GM19438 (cell line): ENCODE measurements around the gene ITGAV.

ENCODE experiments used
- ATAC-seq: cut with Tn5 transposase; IDR thresholded peaks from one replicate; pipeline ENCODE4 v1.9.1; 2021; ENCODE audit warnings: low read depth; ENCODE audit not compliant: unreplicated experiment

Gene ITGAV

DNA sequence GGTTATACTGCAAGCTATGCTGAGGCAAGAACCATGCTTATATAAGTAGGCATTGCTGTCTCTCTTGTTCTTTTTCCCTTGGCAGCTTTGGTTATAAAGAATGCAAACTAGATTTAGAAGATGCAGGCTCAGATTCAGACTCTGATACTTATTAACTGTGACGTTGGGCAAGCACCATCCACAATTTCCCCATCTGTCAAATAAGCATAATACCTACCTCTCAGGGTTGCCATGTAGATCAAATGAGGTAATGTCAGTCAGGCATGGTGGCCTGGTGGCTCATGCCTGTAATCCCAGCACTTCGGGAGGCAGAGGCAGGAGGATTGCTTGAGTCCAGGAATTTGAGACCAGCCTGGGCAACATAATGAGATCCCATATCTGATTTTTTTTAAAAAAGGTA is 21.7 kb downstream of the ITGAV start:
- ATAC-seq, result no peak

DNA sequence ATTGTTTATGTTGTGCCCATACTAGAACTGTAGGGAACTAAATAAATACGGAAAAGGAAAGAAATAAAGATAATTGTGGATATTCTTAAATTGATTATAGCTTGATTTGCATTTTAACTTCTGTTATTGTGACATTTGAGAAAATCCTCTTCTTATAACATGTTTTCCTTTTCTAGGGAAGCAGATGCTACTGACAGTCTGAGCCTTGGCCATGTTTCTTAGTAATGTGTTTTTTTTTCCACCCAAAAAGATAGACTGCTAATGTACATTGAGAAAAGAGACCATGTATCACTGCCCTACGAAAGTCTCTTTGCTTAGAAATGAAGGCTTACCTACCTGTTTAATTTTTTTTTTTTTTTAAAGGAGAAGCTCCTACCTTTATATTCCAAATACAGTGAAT is 22.2 kb downstream of the ITGAV start:
- no peak for ATAC-seq

DNA sequence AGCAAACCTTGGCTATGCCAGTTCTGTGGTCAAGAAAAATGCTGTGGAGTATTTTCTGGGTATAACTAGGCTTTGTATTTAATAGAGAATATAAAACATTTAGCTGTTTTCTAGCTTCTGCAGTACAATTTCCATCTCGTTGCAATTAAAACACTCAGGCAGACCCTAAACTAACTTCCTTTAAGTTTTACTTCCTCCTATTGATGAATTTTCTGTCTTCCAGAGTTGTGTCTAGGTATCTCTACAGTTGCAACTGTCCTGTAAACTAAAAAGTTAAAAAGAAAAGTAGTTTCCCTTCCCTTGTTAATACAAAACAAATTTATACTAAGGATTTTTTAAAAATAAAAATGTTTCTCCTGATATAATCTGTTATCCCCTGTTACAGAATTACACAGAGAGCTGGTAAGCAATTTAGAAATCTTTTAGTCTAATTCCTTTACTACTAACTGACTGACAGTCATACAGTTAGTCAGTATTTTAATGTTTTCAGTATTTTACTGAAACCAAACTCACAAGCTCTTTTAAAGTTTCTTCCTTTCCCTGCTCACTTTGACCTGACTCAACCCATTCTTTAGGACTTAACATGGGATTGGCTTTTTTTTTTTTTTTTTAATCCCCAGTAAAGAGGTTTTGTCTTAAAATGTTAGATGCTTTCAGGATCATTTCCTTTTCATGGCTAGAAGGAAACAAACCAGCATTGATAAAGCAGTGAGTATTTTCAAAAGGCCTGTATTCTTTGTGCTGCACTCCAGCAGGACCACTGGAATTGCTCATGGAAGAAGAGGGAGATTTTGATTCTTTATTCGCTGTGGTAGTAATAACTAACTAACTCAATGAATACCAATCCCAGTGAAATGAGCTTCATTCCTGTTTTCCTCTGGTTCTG is 22.9 kb downstream of the ITGAV start:
- no peak for ATAC-seq

DNA sequence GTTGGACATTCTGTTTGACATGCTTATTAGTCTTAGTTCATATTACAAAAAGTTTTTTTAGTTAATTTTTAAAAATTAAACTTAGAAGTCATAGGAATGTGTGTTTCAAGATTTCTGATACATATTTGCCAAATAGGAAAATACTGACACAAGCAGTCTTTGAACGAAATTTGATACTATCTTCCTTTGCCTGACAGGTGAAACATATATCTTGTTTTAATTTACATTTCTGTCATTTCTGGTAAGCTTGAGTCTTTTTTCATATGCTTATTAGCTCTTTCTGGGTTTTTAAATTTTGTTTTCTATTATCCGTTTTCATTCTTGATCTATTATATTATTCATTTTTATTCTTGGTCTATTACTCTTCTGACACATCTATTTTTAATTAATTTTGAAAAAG is 24.5 kb downstream of the ITGAV start:
- no peak for ATAC-seq

DNA sequence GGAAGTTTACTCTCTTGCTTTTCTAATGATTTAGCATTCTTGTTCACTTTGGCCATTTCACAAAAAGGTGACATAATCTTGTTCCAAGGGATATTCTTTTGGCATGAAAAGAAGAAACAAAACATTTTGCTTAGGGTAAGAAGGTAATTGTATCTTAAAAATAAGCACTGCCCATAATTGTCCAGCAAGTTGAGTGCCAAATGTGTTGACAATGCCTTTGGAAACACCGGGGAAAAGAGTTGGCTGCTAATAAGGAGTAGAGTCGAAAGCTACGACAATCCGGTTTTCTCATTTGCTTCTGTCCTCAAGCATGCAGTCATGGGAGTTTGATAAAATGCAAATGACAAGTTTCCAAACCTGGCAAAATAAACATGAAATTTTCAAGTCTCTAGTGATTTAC is 27.3 kb downstream of the ITGAV start:
- ATAC-seq, result no peak

DNA sequence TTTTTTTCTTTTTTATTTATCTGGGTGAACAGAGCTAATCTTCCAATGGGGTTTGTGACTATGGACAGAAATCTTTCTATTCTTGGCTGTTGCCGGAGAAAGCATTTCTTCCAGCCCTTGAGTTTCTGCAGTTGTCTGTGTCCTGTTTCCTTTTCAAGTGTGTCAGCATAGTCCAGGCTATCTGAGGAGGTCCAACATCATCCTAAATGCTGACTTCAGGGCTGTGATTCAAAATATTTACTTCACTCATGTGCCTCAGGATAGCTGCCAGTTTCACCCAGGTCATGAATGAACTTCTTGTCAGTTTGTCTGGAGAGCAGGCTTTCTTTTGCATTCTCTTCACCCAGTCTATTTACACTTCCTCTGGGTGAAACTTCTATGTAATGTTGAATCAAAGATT is 27.9 kb downstream of the ITGAV start:
- ATAC-seq, result no peak

DNA sequence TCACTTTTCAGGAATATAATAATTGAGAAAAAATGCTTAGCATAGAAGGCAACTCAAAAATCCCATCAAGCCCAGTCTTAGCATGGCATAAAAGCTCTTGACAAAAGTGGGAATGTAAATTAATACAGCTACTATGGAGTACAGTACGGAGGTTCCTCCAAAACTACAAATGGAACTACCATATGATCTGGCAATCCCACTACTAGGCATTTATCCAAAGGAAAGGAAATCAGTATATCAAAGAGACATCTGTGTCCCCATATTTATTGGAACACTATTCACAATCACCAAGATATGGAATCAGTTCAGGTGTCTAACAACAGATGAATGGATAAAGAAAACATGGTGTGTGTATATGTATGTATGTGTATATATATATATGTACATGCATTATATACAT is 28.8 kb downstream of the ITGAV start:
- no peak for ATAC-seq

DNA sequence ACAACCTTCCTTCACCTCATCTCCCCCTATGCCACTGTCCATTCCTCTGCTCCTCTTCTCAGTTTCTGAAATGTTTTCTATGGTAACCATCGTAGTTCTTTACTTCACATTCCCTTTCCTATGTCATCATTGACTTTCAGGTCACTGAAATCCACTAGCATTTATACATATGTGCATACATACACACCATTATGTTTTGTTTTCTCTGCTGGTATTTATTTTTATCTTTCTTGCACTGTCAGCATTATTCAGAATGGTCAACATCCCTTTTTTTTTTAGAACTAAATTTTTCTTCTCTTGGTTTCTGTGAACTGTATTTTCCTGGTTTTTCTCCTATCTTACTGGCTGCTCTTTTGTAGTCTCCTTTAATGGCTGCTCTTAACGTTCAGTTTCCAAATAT is 33.2 kb downstream of the ITGAV start:
- ATAC-seq, result no peak

DNA sequence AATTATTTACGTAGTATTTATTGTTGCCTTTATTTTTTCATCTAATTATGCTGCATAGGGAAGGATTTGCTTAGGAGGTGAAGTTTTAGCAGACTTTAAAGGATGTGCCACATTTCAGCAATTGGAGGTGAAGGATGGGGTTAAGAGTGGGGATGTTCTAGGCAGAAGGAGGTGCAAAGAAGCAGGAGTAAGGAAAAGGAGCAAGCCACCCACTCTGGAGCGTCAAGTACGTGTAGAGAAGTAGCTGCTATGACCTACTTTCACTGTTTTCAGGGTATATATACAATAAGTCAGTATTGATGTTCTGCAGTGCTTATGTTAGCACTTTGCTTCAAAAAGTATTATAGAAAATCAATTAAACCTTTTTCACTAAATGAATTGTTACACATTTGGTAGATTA is 34.4 kb downstream of the ITGAV start:
- no peak for ATAC-seq

DNA sequence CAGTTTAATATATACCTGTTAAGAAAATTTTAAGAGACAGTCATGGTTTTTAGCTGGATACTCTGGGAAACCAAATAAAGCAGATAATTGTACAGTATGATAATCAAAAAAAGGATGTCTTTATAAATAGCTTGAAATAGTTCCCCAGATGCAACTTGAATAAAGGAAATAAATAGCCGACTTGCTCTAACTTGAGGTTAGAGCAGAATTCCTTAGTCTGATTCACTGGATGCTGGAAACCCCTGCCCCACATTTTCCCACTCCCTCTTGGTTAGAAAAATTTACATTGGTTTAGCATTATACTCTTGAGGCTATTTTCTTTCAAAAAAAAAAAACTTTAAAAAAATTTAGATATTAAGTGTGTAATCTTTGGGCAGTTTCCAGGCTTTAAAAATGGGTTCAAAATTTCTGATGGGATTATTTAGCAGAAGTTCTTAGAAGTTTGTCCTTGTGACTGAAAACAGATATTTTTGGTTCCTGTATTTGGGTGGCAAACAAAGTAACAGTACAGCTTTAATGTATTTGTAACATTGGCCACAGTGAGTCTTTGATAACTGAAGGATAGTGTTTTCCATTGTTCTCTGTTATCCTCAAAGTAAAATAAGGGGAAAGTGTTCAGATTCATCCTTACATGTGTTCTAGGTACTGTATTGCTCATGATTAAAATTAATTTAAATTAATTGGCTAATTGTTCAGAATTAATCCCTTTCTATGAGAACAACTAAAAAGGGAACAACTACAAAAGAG is 39.6 kb downstream of the ITGAV start:
- no peak for ATAC-seq

DNA sequence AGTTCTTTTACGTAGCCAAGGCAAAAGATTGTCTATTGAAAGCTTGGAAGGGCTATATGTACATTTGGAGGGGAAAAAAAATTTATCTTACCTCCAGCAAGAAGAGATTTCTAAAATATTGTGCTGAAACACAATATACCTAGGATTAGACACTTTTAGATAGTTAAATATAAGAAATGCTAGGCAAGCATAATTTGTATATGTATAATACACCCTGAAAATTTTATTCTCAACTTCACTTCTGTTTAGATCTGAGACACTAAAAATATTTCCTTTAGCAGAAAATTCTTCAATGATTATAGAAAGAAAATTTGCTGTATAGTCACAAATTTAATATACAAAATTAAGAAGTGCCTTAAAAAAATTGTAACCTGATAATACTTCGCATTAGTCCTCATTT is 42.6 kb downstream of the ITGAV start:
- ATAC-seq, result no peak

DNA sequence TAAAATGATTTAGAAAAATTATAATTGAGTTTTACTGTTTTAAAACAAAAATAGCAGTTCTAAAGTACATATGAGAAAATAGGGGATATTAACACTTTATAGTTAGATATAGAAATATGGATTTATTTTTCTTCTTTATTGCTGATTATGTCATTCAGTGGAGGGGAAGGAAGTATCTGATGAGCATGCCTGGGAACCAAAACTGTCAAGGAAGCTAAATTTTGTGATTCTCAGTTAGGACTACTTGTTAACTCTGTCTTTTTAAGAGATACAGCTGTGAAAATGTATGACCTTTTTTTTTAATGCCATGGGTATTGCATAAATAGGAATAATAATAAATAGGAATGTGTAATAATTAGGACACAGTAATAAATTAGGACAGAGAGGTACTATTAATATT is 44.8 kb downstream of the ITGAV start:
- no peak for ATAC-seq

DNA sequence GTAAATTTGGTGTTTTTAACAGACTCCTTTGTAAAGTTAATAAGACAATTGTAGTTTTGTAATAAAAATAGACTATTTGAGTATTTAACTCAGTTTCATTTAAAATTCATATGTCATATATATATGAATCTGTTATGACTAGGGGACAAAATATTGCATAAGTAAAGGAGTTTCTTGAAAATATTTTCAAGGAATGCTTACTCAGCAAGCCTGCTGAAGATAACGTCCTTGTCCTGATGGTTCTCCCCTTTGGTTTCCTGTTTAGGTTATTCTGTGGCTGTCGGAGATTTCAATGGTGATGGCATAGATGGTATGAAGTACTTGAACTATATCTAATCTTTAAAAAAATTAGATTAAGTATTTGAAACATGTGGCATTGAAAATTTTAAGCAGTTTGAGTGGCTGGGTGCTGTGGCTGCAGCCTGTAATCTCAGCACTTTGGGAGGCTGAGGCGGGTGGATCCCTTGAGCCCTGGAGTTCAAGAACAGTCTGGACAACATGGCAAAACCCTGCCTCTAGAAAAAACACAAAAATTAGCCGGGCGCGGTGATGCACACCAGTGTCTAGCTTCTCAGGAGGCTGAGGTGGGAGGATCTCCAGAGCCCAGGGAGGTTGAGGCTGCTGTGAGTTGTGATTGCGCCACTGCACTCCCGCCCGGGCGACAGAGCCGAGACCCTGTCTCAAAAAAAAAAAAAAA is 47.1 kb downstream of the ITGAV start:
- no peak for ATAC-seq

DNA sequence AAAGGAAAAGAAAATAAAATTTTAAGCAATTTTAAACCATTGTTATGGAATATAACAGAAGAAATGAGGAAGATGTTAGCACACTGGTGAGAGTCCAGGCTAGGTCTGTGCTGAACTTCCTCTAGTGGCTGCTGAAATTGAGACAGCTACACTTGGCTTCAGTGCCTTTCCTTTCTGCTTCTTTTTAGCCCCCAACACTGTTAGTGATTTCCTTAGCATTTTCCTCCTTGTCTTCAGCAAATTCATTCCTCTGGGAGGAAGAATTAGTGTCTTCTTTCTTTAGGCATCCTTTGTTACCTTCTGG is 47.6 kb downstream of the ITGAV start:
- ATAC-seq, result no peak

DNA sequence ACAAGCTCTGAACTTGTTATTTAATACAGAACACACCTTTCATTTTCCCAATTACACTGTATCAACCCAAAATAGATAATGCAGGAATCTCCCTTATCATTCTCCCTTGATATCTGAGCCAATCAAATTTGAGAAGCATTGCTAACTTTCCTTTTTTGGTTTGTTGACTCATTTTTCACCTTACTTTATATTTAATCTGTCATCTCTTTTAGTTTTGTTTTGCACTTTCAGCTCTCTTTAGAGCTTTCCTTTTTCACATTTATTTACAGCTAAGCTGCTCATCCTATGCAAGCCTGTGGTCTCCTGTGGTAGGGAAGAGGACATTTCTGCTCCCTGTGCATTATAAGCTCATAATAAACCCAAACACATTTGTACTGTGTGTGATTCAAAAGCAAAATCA is 50.1 kb downstream of the ITGAV start:
- peak; percentile 65 for ATAC-seq

DNA sequence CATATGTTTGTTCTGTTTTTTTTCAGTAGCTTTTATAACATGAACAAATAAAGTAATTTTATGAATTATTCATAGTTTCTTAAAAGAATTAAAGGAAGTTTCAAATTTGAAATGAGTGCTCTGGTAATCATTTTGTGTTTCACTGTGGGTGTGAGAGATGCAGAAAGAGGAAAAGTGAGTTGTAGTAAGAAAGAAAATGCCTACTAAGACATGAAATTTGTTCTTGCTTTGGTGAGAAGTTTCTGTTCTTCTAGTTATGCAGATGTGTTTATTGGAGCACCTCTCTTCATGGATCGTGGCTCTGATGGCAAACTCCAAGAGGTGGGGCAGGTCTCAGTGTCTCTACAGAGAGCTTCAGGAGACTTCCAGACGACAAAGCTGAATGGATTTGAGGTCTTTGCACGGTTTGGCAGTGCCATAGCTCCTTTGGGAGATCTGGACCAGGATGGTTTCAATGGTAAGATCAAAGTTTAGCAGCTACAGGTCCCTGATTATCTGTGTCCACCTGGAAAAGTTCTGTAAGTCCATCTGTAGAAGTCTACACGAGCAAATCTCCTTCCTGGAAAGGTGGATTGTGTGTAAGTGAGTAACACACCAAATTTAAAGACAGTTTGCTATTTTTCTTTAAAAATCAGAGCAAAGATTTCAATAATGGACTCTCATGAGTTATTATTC is 51.4 kb downstream of the ITGAV start:
- no peak for ATAC-seq

DNA sequence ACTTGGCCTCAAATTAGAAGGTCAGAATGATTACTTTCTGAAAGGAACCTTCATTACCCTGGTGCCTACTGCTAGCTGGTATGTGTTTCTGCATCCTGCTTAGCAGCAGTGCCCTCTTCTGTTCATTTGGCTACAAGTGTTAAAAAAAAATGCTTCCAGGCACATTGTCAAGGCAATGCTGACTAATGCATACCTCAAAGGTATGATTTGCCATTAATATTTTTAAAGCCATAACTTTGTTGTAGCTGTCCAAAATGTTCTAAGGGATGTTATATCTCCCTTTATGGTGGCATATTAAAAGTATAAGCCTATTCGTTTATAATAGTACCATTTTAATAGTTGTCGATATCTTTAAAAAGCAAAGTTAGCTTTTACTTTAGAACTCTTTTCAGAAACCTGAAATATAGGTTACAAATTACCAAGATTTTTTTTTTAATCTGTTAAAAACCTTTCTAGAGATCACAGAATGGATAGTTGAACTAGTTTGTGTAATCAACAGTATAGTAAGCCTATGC is 52.0 kb downstream of the ITGAV start:
- ATAC-seq, result peak; percentile 79

DNA sequence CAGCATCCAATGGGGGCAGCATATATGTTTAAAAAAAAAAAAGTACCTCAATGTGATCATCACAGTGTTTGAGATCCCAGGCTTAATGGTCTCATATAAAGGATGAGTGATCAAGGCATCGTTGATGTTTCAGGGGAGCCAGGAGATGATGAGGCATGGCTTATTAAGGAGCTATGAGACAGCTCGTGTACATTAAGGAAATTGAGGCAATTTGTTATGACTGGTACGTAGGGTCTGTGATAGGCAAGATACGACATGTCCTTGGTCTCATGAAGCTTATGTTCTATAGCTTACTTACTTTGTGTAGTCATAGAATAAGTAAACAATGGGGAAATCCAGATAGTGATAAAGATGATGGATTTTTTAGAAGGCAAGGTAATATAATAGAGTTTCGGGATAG is 54.9 kb downstream of the ITGAV start:
- ATAC-seq, result no peak

DNA sequence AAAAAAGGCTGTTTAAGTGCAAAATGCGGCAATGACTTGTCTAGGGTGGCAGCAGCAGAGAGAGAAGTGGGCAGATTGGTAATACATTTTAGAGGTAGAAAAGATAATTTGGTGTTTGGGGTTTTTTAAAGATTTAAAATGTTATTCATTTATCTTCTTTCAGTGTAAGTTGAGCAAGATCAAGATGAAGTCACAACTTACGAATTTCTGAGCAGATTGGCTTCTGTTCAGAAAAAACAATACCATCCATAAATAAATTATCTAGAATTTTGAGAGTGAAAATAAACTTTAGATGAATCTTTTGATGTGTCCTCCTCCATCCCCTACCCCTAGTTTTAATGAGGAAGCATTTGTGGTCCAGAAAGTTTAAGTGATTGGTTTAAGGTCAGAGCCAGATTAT is 56.1 kb downstream of the ITGAV start:
- no peak for ATAC-seq

DNA sequence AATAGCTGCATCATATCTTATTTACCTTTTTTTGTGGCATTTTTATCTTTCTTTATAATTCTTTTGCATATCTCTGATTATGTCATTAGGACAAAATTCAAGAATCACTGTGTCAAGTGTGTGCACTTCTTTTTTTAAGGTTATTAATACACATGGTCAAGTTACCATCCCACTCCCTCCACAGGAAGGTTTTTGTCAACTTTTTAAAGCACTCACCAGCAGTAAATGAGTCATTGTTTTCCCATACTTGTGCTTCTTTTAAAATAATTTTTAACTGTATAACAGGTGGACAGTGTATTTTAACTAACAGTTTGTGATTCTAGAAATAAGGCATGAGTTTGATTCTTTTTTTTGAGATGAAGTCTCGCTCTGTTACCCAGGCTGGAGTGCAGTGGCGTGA is 58.3 kb downstream of the ITGAV start:
- no peak for ATAC-seq

DNA sequence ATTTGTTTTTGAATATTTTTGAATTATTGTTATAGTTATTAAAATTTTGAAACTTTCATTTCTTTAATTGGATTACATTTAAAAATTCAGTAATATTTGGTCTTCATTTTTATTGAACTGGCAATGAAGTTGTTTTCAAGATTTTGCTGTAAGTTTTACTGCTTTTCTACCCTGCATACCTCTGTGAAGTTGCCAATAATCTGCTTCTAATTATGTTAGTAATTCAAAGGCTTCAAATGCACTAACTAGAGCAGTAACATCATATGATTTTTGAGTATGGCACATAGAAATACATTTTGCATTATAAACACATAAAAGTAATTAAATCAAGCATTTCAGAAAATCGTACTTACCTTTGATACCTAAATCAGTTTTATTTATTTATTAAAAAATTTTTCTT is 63.7 kb downstream of the ITGAV start:
- ATAC-seq, result no peak
